ENCODE data around the gene PRR7. TPM values are rescaled to one million over a fixed set of nuclear protein-coding genes. Genes with fewer than 3 reads are reported as not detected.

PRR7 gene
- total and polyA plus RNA-seq, 2 experiments from 2014 or later, result 7.6 to 9.7 TPM

DNA sequence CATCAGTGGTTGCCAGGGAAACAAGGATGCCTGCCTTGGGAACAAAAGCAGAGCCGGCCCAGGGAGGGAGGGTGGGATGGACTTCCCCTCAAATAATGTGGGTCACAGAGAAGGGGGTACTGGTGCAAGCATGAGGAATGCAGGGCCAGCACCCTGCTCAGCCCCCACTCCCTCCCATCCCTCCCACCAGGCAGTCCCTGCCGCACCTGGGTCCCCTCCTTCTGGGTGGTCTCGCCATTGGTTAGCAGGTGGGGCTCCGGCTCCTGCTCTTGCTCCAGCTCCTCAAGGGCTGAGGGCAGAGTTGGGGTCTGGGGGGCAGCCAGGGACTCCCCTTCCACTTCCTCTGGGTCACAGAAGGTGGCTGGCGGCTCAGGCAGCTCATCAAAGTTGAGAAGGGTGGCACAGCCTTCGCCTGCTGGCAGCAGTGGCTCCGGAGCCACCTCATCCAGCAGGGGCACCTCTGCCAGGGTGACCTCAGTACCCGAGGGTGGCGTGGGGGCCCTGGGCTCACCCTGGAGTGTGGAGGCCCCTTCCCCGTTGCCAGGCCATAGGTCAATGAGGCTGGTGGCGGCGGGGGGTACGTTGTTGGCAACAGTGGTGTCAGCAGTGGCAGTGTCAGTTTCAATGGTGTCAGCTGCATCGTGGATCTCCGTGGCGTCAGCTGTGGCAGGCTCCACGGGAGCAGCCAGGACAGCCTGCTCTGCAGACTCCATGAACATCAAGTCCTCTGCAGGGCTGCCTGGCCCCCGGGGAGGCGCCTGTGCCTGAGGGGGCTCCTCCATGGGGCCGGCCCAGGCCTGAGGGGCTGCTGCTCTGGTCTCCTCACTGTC is 11.5 kb downstream of the PRR7 start (continued):
- TF ChIP-seq, protein P1, sequence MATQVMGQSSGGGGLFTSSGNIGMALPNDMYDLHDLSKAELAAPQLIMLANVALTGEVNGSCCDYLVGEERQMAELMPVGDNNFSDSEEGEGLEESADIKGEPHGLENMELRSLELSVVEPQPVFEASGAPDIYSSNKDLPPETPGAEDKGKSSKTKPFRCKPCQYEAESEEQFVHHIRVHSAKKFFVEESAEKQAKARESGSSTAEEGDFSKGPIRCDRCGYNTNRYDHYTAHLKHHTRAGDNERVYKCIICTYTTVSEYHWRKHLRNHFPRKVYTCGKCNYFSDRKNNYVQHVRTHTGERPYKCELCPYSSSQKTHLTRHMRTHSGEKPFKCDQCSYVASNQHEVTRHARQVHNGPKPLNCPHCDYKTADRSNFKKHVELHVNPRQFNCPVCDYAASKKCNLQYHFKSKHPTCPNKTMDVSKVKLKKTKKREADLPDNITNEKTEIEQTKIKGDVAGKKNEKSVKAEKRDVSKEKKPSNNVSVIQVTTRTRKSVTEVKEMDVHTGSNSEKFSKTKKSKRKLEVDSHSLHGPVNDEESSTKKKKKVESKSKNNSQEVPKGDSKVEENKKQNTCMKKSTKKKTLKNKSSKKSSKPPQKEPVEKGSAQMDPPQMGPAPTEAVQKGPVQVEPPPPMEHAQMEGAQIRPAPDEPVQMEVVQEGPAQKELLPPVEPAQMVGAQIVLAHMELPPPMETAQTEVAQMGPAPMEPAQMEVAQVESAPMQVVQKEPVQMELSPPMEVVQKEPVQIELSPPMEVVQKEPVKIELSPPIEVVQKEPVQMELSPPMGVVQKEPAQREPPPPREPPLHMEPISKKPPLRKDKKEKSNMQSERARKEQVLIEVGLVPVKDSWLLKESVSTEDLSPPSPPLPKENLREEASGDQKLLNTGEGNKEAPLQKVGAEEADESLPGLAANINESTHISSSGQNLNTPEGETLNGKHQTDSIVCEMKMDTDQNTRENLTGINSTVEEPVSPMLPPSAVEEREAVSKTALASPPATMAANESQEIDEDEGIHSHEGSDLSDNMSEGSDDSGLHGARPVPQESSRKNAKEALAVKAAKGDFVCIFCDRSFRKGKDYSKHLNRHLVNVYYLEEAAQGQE (IDR thresholded peaks at IDR 0.05; ENCODE audit: unreplicated experiment), result no peak
- TF ChIP-seq ZNF114 (CRISPR knock-in tag; IDR thresholded peaks at IDR 0.05), result no peak
- no peak for TF ChIP-seq CREB1 (CRISPR knock-in tag; IDR thresholded peaks at IDR 0.05; ENCODE audit: low read depth)
- TF ChIP-seq JUNB (IDR thresholded peaks at IDR 0.05; ENCODE audit: unreplicated experiment), result no peak
- no peak for TF ChIP-seq CTCF (conservative IDR thresholded peaks at IDR 0.05; ENCODE audit: low read depth in 2 of 2)
- no peak for TF ChIP-seq EZH2phosphoT487 (IDR thresholded peaks at IDR 0.05; ENCODE audit: unreplicated experiment)
- TF ChIP-seq, protein P2, sequence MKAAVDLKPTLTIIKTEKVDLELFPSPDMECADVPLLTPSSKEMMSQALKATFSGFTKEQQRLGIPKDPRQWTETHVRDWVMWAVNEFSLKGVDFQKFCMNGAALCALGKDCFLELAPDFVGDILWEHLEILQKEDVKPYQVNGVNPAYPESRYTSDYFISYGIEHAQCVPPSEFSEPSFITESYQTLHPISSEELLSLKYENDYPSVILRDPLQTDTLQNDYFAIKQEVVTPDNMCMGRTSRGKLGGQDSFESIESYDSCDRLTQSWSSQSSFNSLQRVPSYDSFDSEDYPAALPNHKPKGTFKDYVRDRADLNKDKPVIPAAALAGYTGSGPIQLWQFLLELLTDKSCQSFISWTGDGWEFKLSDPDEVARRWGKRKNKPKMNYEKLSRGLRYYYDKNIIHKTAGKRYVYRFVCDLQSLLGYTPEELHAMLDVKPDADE (IDR thresholded peaks at IDR 0.05), result no peak
- no peak for TF ChIP-seq POLR2AphosphoS5 (IDR thresholded peaks at IDR 0.05; ENCODE audit: low read depth)
- no peak for TF ChIP-seq NANOG (IDR thresholded peaks at IDR 0.05; ENCODE audit: borderline replicate concordance)
- TF ChIP-seq STAT1 (IDR thresholded peaks at IDR 0.05; ENCODE audit: unreplicated experiment), result no peak

DNA sequence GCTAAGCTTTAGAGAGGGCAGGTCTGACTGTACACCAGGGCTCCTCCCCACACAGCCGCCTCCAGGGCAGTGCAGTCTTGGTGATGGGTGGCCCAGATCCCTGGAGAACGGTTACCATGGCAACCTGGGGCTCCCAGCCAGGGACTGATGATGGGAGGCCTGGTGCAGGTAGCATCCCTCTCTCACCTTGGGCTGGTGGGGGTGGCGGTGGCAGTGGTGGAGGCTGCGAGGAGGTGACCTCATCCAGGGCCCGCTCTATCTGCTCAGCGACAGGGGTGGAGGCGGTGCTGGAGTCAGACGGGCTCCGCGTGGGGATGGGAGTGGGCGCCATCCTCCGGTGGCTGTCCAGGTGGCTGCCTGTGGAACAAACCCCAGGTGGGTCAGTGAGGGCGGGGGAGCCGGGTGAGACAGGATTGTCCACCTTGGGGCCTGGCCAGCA is 12.3 kb downstream of the PRR7 start:
- no peak overlapping the region for H3K27ac Mint-ChIP-seq
- no peak overlapping the region for H3K4me3 Mint-ChIP-seq
- TF ChIP-seq, protein P1 (IDR thresholded peaks at IDR 0.05; ENCODE audit: unreplicated experiment), result no peak
- TF ChIP-seq EZH2phosphoT487 (IDR thresholded peaks at IDR 0.05; ENCODE audit: unreplicated experiment) (no peak), ZNF331 (CRISPR knock-in tag; IDR thresholded peaks at IDR 0.05; ENCODE audit: low read depth) (no peak), CTCF (conservative IDR thresholded peaks at IDR 0.05; ENCODE audit: low read depth in 2 of 2) (no peak), POLR2AphosphoS5 (IDR thresholded peaks at IDR 0.05; ENCODE audit: low read depth) (no peak), NANOG (IDR thresholded peaks at IDR 0.05; ENCODE audit: borderline replicate concordance) (no peak), JUNB (IDR thresholded peaks at IDR 0.05; ENCODE audit: unreplicated experiment) (no peak), ZNF114 (CRISPR knock-in tag; IDR thresholded peaks at IDR 0.05) (no peak), EZH2 (IDR thresholded peaks at IDR 0.05; ENCODE audit: low read depth, unreplicated experiment) (no peak), STAT1 (IDR thresholded peaks at IDR 0.05; ENCODE audit: unreplicated experiment) (no peak)

More for the DNA sequence above, 12.3 kb downstream of the PRR7 start:
- DNase-seq (ENCODE audit: low spot score) (peak; percentile 61), ATAC-seq (no peak)
- Mint-ChIP-seq H3K36me3 (ENCODE audit: low read depth) (peaks cover 61% of the 10 kb centered on the region), H3K9me3 (peaks cover 3% of the 10 kb centered on the region; the same call in 1 of the 3 replicates), H3K4me1 (peaks cover 16% of the 10 kb centered on the region), H3K27me3 (ENCODE audit: insufficient read depth, low read depth, poor library complexity) (peaks cover 43% of the 10 kb centered on the region)
- Histone ChIP-seq H3K27ac (ENCODE audit: low read depth) (no peak overlapping the region), H3K79me2 (replicated peaks; ENCODE audit: insufficient read depth) (peaks cover 10% of the 10 kb centered on the region), H3K36me3 (ENCODE audit: insufficient read depth) (peaks cover 31% of the 10 kb centered on the region), H3K9me2 (ENCODE audit: insufficient read depth) (no peaks in the 10 kb centered on the region), H3K4me2 (no peak overlapping the region), H3K27me3 (ENCODE audit: insufficient read depth) (peaks cover 2% of the 10 kb centered on the region), H4K20me1 (replicated peaks; ENCODE audit: insufficient read depth) (peaks cover 24% of the 10 kb centered on the region), H3K4me3 (no peak overlapping the region), H2AFZ (no peak overlapping the region), H3F3A (replicated peaks; ENCODE audit: low read depth) (peaks cover 50% of the 10 kb centered on the region), H3K4me1 (ENCODE audit: insufficient read depth) (peaks cover 10% of the 10 kb centered on the region)

All from GM23338 (cell line).